Hepatocyte (in vitro differentiated cells): Measurements from ENCODE around the gene QSOX2. TPM values are rescaled to one million over a fixed set of nuclear protein-coding genes. Genes with fewer than 3 reads are reported as not detected.
"Not testable (repeated sequence)": the region's sequence is repeated elsewhere in the genome, so short reads cannot be mapped to it uniquely, and the experiment has no call there.

Source experiments
- DNase-seq: peaks from one replicate; pipeline ENCODE4 v3.0.0-alpha.2; 2016; ENCODE audit warnings: low spot score
- H2AFZ ChIP-seq: fragments of 200-600 bp; sonication (generic); 2 replicates; pipeline ENCODE4 v1.6.0; 2016; ENCODE audit warnings: antibody characterized with exemption, mild to moderate bottlenecking
- H3K27ac ChIP-seq: fragments of 200-600 bp; sonication (generic); 2 replicates; pipeline ENCODE4 v1.5.1; 2016; ENCODE audit warnings: mild to moderate bottlenecking
- H3K27me3 ChIP-seq: fragments of 200-600 bp; sonication (generic); 2 replicates; pipeline ENCODE4 v1.6.1; 2016
- H3K36me3 ChIP-seq: fragments of 200-600 bp; sonication (generic); replicated peaks from 2 replicates; pipeline ENCODE4 v1.5.1; 2016; ENCODE audit warnings: low read depth; ENCODE audit not compliant: insufficient read depth
- H3K4me1 ChIP-seq: fragments of 200-600 bp; sonication (generic); 2 replicates; pipeline ENCODE4 v1.5.1; 2016; ENCODE audit warnings: mild to moderate bottlenecking, moderate library complexity; ENCODE audit not compliant: insufficient read depth
- H3K4me2 ChIP-seq: fragments of 200-600 bp; sonication (generic); 2 replicates; pipeline ENCODE4 v1.6.0; 2016
- H3K4me3 ChIP-seq: fragments of 200-600 bp; sonication (generic); 2 replicates; pipeline ENCODE4 v1.5.1; 2016; ENCODE audit warnings: mild to moderate bottlenecking
- H3K79me2 ChIP-seq: fragments of 200-600 bp; sonication (generic); 2 replicates; pipeline ENCODE4 v1.6.0; 2017; ENCODE audit warnings: mild to moderate bottlenecking
- H3K9me2 ChIP-seq: fragments of 200-600 bp; sonication (generic); replicated peaks from 2 replicates; pipeline ENCODE4 v1.6.0; 2017; ENCODE audit warnings: mild to moderate bottlenecking; ENCODE audit not compliant: insufficient read depth
- H3K9me3 ChIP-seq: fragments of 200-600 bp; sonication (generic); 2 replicates; pipeline ENCODE4 v1.5.1; 2016; ENCODE audit warnings: low read depth, mild to moderate bottlenecking
- H4K20me1 ChIP-seq: fragments of 200-600 bp; sonication (generic); 2 replicates; pipeline ENCODE4 v1.6.0; 2016; ENCODE audit warnings: mild to moderate bottlenecking; ENCODE audit not compliant: insufficient read depth, poor library complexity, severe bottlenecking
- EZH2 ChIP-seq: fragments of 200-600 bp; sonication (generic); IDR thresholded peaks from 2 replicates; pipeline ENCODE4 v1.6.1; 2016; ENCODE audit warnings: antibody characterized with exemption, mild to moderate bottlenecking, borderline replicate concordance
- EZH2phosphoT487 ChIP-seq: fragments of 200-600 bp; sonication (generic); IDR thresholded peaks from one replicate; pipeline ENCODE4 v1.6.1; 2018; ENCODE audit warnings: antibody characterized with exemption, mild to moderate bottlenecking, low read depth, moderate library complexity; ENCODE audit not compliant: unreplicated experiment, severe bottlenecking
- WGBS: methylation state at CpG from one replicate; pipeline ENCODE4 v1.1.6; 2016; ENCODE audit warnings: low lambda C conversion rate; ENCODE audit errors: missing lambda C conversion rate; 5-methylcytosine and 5-hydroxymethylcytosine counted together
- polyA plus RNA-seq: library from polyadenylated mRNA; unstranded; fragments of >200 nt; fragmentation: Nextera tagmentation; extraction: Ambion mirVana; gene quantifications from 2 replicates; pipeline ENCODE4 v1.2.1, GENCODE V29; 2016
- total RNA-seq: library from RNA; depleted of rRNA; stranded (reverse); fragments of >200 nt; gene quantifications from 2 replicates; pipeline ENCODE4 v1.2.3, GENCODE V29; 2014
- TF ChIP-seq, protein P1 (sequence below): fragments of 200-600 bp; sonication (generic); IDR thresholded peaks from 2 replicates; pipeline ENCODE4 v1.5.1; 2016; ENCODE audit warnings: antibody characterized with exemption, mild to moderate bottlenecking; ENCODE audit not compliant: poor library complexity

The QSOX2 gene
- total and polyA plus RNA-seq, 2 experiments from 2014 or later: 3.3 to 11.0 TPM

GRCh38 chr9:136267261-136268111 is 21.9 kb upstream of the QSOX2 start:
- H3K9me3 ChIP-seq: no peaks in the 10 kb centered on the region
- H3K27me3 ChIP-seq: no peaks in the 10 kb centered on the region
- no peaks in the 10 kb centered on the region for H3K79me2 ChIP-seq
- H3K9me2 ChIP-seq: no peaks in the 10 kb centered on the region
- H3K36me3 ChIP-seq: no peaks in the 10 kb centered on the region
- no peak overlapping the region for H3K27ac ChIP-seq
- H4K20me1 ChIP-seq: no peaks in the 10 kb centered on the region
- peak; percentile 92 for DNase-seq
- H2AFZ ChIP-seq: peak overlapping the region; percentile 38
- 22% methylated on average over 41 of the region's 60 CpGs for WGBS
- TF ChIP-seq, protein P1, sequence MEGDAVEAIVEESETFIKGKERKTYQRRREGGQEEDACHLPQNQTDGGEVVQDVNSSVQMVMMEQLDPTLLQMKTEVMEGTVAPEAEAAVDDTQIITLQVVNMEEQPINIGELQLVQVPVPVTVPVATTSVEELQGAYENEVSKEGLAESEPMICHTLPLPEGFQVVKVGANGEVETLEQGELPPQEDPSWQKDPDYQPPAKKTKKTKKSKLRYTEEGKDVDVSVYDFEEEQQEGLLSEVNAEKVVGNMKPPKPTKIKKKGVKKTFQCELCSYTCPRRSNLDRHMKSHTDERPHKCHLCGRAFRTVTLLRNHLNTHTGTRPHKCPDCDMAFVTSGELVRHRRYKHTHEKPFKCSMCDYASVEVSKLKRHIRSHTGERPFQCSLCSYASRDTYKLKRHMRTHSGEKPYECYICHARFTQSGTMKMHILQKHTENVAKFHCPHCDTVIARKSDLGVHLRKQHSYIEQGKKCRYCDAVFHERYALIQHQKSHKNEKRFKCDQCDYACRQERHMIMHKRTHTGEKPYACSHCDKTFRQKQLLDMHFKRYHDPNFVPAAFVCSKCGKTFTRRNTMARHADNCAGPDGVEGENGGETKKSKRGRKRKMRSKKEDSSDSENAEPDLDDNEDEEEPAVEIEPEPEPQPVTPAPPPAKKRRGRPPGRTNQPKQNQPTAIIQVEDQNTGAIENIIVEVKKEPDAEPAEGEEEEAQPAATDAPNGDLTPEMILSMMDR: peak; percentile 25
- no peak for TF ChIP-seq EZH2
- no peak for TF ChIP-seq EZH2phosphoT487
- peaks cover 6% of the 10 kb centered on the region for H3K4me1 ChIP-seq
- peak overlapping the region; percentile 87 for H3K4me2 ChIP-seq
- H3K4me3 ChIP-seq: peak overlapping the region; percentile 43

GRCh38 chr9:136266641-136267040 is 21.0 kb upstream of the QSOX2 start:
- not testable (repeated sequence) for H3K27ac ChIP-seq, DNase-seq, H3K9me2 ChIP-seq, H4K20me1 ChIP-seq, H3K4me1 ChIP-seq, H3K36me3 ChIP-seq, H3K4me3 ChIP-seq, H3K27me3 ChIP-seq, H3K79me2 ChIP-seq, H3K9me3 ChIP-seq
- H2AFZ ChIP-seq: peak overlapping the region; percentile 38
- WGBS: 96% methylated on average over 18 of the region's 18 CpGs
- H3K4me2 ChIP-seq: peak overlapping the region; percentile 87

DNA sequence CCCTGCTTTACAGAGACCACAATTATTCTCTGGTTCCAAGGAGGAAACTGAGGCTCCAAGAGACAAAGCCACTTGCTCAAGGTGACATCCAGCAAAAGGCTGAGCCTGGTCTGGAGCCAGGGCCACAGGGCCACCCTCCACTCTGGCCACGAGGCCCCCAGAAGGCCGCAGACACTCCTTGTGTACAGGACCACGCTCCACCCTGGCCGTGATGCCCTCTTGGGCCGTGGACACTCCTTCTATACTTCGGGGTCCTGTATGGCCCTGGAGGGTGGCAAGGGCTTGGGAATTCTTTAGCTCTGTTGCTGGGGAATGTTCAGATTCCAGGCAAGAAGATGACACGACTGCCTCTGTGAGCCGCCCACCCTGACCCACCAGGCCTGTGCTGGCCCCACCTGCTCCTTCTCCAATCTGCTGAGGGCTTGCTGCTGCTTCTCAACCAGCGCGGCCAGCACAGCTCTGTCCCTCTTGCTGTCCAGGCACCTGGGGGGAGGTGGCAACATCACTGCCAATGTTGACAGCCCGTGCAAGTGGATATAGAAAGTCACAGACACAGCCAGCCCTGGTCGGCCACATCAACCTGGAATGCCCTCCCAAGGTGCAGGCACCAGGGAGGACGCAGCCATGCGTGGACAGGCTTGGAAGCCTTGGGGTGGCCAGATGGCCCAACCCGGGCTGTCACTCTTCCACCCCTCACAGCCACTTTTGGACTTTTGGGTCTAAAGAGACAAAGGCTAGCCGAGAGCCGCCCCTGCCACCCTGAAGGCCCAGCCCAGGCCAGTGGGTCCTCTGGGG is 20.1 kb upstream of the QSOX2 start:
- DNase-seq: no peak
- TF ChIP-seq, protein P1: no peak
- no peak for TF ChIP-seq EZH2
- no peak for TF ChIP-seq EZH2phosphoT487
- H3K36me3 ChIP-seq: no peaks in the 10 kb centered on the region
- H3K79me2 ChIP-seq: no peaks in the 10 kb centered on the region
- no peak overlapping the region for H3K4me2 ChIP-seq
- H2AFZ ChIP-seq: no peak overlapping the region
- H3K27me3 ChIP-seq: no peaks in the 10 kb centered on the region
- H3K4me3 ChIP-seq: no peak overlapping the region
- peaks cover 6% of the 10 kb centered on the region for H3K4me1 ChIP-seq
- H3K9me2 ChIP-seq: no peaks in the 10 kb centered on the region
- H4K20me1 ChIP-seq: no peaks in the 10 kb centered on the region
- 92% methylated on average over 16 of the region's 17 CpGs for WGBS
- H3K9me3 ChIP-seq: no peaks in the 10 kb centered on the region
- H3K27ac ChIP-seq: no peak overlapping the region
